ENCODE results near the gene KIAA1755. TPM values are rescaled to one million over a fixed set of nuclear protein-coding genes. Genes with fewer than 3 reads are reported as not detected.
A peak's percentile ranks its signal among the peaks of the same experiment; 100 is the strongest.

Gene KIAA1755
- total RNA-seq, 1 donor from 2014 or later, result 0.22 TPM

DNA sequence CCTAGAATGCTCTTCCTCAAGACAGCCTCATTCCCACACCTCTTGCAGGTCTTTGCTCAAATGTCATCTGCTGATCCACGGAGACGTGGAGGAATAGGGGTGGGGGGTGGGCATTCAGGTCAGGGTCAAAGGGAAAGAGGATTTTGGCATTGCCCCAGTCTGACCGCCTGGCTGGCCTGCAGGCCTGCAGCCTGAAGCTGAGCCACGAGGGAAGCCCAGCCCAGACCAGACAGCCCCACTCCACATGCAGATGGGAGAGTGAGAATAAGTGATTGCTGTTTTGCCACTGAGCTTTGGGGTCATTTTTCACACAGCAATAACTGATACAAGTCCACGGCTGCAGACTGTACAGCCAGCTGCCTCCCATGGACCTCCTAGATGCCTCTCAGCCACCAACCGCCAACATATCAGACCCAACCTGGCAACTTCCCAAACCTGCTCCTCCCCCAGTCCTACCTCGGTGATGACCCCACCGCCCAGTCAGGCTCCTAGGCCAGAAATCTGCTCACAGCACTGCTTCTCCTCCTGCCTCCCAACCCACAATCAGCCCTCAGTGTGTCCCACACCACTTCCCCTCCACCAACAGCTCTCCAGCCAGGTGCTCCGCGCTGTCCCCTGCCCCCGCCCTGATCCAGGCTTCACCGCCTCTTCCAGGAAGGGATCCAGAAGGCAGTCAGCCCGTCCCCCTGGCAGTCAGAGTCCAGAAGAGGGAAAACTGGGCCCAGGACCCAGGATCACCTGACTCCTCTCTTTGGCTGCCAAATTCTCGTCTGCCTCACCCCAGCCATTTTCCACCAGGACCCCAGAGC, 14.0 kb downstream of the KIAA1755 start:
- Histone ChIP-seq H3K9me3 (ENCODE audit: low read depth) (peaks cover 10% of the 10 kb centered on the region), H3K4me2 (no peak overlapping the region), H3K79me2 (ENCODE audit: low read depth) (no peaks in the 10 kb centered on the region), H4K20me1 (ENCODE audit: low read depth) (no peaks in the 10 kb centered on the region), H3F3A (ENCODE audit: low read depth) (no peaks in the 10 kb centered on the region), H3K9ac (no peak overlapping the region), H2AFZ (replicated peaks) (no peak overlapping the region), H3K36me3 (no peaks in the 10 kb centered on the region), H3K4me1 (no peaks in the 10 kb centered on the region), H3K27ac (no peak overlapping the region), H3K4me3 (no peak overlapping the region), H3K27me3 (no peaks in the 10 kb centered on the region)
- Mint-ChIP-seq H3K4me3 (no peak overlapping the region), H3K4me1 (peaks cover 6% of the 10 kb centered on the region), H3K36me3 (peaks cover 7% of the 10 kb centered on the region), H3K27ac (peak overlapping the region; percentile 35), H3K27me3 (ENCODE audit: insufficient read depth, low read depth) (peaks cover 11% of the 10 kb centered on the region), H3K9me3 (peaks cover 29% of the 10 kb centered on the region)
- DNase-seq (ENCODE audit: low spot score), result no peak
- TF ChIP-seq EZH2 (IDR thresholded peaks at IDR 0.05) (no peak), EZH2phosphoT487 (IDR thresholded peaks at IDR 0.05) (no peak)
- TF ChIP-seq, protein P1, sequence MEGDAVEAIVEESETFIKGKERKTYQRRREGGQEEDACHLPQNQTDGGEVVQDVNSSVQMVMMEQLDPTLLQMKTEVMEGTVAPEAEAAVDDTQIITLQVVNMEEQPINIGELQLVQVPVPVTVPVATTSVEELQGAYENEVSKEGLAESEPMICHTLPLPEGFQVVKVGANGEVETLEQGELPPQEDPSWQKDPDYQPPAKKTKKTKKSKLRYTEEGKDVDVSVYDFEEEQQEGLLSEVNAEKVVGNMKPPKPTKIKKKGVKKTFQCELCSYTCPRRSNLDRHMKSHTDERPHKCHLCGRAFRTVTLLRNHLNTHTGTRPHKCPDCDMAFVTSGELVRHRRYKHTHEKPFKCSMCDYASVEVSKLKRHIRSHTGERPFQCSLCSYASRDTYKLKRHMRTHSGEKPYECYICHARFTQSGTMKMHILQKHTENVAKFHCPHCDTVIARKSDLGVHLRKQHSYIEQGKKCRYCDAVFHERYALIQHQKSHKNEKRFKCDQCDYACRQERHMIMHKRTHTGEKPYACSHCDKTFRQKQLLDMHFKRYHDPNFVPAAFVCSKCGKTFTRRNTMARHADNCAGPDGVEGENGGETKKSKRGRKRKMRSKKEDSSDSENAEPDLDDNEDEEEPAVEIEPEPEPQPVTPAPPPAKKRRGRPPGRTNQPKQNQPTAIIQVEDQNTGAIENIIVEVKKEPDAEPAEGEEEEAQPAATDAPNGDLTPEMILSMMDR (IDR thresholded peaks at IDR 0.05), result no peak

DNA sequence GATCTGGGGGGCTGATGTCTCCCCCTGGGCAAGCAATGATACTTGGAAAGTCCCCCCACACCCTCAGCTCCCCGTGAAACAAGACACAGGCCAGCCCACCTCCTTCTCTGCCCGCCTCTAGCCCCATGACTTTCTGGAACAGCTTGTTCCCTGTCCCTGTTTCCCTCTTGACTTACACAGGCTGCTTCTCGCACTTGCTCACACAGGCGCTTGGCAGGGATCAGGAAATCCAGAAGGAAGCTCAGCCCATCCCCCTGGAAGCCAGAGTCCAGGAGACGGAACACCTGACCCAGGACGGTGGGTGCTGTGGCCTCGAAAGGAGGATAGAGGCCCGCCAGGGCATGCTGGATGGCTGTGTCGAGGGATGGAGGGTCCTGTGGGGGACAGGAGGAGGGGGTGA, 14.8 kb downstream of the KIAA1755 start:
- no peaks in the 10 kb centered on the region for H3K36me3 ChIP-seq
- no peaks in the 10 kb centered on the region for H4K20me1 ChIP-seq (ENCODE audit: low read depth)
- TF ChIP-seq, protein P1 (IDR thresholded peaks at IDR 0.05), result no peak
- TF ChIP-seq EZH2phosphoT487 (IDR thresholded peaks at IDR 0.05), result no peak
- no peak for TF ChIP-seq EZH2 (IDR thresholded peaks at IDR 0.05)
- H3K4me3 ChIP-seq, result no peak overlapping the region
- Mint-ChIP-seq H3K4me3 (no peak overlapping the region), H3K27ac (no peak overlapping the region), H3K36me3 (peaks cover 7% of the 10 kb centered on the region), H3K27me3 (ENCODE audit: insufficient read depth, low read depth) (peaks cover 11% of the 10 kb centered on the region), H3K9me3 (peaks cover 34% of the 10 kb centered on the region), H3K4me1 (peaks cover 5% of the 10 kb centered on the region)
- no peaks in the 10 kb centered on the region for H3K4me1 ChIP-seq
- peaks cover 10% of the 10 kb centered on the region for H3K9me3 ChIP-seq (ENCODE audit: low read depth)
- H3K4me2 ChIP-seq, result no peak overlapping the region
- no peaks in the 10 kb centered on the region for H3K27me3 ChIP-seq
- no peak overlapping the region for H2AFZ ChIP-seq (replicated peaks)
- H3K79me2 ChIP-seq (ENCODE audit: low read depth), result no peaks in the 10 kb centered on the region
- H3F3A ChIP-seq (ENCODE audit: low read depth), result no peaks in the 10 kb centered on the region
- no peak overlapping the region for H3K9ac ChIP-seq
- DNase-seq (ENCODE audit: low spot score), result no peak
- no peak overlapping the region for H3K27ac ChIP-seq

DNA sequence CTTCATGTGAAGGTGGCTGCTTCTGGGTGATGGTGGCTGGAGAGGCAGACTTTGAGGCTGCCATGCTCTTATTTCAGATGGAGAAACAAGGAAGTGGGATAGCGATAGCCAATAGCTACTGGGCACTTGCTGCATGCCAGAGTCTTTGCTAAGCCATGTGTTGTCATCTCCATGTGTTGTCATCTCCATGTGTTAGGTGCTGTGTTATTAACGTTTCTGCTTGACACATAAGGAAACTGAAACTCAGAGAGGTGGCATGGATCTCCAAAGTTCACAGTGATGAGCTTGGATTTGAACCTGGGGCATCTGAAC, 16.9 kb downstream of the KIAA1755 start:
- Mint-ChIP-seq H3K27me3 (ENCODE audit: insufficient read depth, low read depth) (peaks cover 13% of the 10 kb centered on the region), H3K9me3 (peaks cover 34% of the 10 kb centered on the region), H3K4me3 (no peak overlapping the region), H3K4me1 (peaks cover 3% of the 10 kb centered on the region), H3K27ac (no peak overlapping the region), H3K36me3 (peaks cover 7% of the 10 kb centered on the region)
- no peaks in the 10 kb centered on the region for H3F3A ChIP-seq (ENCODE audit: low read depth)
- no peaks in the 10 kb centered on the region for H3K79me2 ChIP-seq (ENCODE audit: low read depth)
- TF ChIP-seq EZH2phosphoT487 (IDR thresholded peaks at IDR 0.05) (no peak), EZH2 (IDR thresholded peaks at IDR 0.05) (no peak)
- TF ChIP-seq, protein P1 (IDR thresholded peaks at IDR 0.05), result no peak
- no peaks in the 10 kb centered on the region for H3K4me1 ChIP-seq
- H3K27me3 ChIP-seq, result no peaks in the 10 kb centered on the region
- no peak overlapping the region for H3K9ac ChIP-seq
- H3K4me2 ChIP-seq, result no peak overlapping the region
- H2AFZ ChIP-seq (replicated peaks), result no peak overlapping the region
- H3K27ac ChIP-seq, result no peak overlapping the region
- peaks cover 10% of the 10 kb centered on the region for H3K9me3 ChIP-seq (ENCODE audit: low read depth)
- no peaks in the 10 kb centered on the region for H3K36me3 ChIP-seq
- H4K20me1 ChIP-seq (ENCODE audit: low read depth), result no peaks in the 10 kb centered on the region
- H3K4me3 ChIP-seq, result no peak overlapping the region
- no peak for DNase-seq (ENCODE audit: low spot score)

Data from neural progenitor cell (in vitro differentiated cells).